Stromal cell of bone marrow (primary cell): Measurements from ENCODE around the gene CPEB1.

Experiments
- DNase-seq: peaks from one replicate; pipeline ENCODE4 v3.0.0-alpha.2; 2012; ENCODE audit warnings: low read depth

Gene CPEB1

DNA sequence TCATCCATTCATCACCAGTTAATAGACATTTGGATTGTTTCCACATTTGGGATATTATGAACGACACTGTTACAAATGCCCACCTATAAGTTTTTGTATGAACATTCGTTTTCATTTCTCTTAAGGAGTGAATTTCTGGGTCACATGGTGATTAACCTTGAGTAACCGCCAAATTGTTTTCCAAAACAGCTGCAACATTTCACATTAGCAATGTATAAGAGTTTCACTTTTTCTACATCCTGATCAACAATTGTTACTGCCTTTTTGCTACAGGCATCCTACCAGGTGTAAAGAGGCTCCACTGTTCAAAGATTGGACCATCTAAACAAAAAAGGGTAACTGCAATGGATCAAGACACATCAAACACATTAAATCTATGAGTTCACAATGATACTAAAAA, 52.0 kb downstream of the CPEB1 start:
- no peak for DNase-seq

DNA sequence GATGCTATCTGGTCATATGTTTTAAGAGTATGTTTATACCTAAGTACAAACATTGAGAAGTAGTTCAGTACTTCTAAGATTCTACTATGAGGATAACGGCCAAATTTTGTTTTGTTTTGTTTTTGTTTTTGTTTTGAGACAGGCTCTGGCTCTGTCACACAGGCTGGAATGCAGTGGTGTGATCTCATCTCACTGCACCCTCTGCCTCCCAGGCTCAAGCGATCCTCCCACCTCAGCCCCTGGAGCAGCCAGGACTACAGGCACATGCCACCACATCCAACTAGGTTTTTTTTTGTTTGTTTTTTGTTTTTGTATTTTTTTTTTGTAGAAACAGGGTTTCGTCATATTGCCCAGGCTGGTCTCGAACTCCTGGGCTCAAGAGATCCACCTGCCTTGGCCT, 59.4 kb downstream of the CPEB1 start:
- no peak for DNase-seq

DNA sequence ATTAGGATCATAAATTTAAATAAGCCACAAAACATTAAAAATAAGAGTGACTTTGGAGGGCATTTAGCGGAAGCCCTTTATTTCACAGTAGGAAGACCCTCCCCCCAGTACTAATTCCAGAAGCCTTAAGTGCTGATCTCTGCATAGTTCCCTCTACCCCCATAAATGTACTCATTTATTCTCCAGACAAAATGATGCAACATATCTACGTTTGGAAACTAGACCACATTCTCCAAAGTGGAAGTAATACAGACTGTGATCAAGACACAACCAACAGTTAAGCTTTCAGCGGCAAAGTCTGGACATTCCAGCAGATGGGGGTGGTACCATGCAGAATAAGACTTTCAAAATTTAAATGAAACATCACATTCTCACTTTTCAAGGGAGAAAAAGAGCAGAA, 62.1 kb downstream of the CPEB1 start:
- no peak for DNase-seq

DNA sequence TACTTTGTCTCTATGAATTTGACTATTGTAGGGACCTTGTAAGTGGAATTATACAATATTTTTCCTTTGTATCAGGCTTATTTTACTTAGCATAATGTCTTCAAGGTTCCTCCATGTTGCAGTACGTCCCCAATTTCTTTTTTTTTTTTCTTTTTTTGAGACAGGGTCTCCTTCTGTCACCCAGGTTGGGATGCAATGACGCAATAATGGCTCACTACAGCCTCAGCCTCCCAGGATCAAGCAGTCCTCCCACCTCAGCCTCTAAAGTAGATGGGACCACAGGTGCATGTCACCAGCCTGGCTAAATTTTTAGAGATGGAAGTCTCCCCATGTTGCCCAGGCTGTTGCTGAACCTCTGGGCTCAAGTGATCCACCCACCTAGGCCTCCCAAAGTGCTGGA, 66.5 kb downstream of the CPEB1 start:
- no peak for DNase-seq

DNA sequence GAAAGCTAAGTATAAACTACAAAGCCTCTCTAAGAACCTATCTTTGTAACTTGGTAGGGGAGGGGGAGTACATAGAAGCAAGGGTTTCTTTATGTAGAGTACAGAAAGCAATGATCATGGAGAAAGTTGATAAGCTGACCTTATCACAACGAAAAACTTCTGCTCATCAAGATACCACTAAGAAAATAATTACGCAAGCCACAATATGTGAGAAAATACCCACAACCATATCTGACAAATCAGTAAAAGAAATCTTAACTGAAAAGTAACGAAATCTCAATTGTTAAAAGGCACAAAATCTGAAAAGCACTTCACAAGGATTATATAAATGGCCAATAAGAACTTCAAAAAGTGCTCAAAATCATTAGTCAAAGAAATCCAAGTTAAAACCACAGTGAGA, 71.8 kb downstream of the CPEB1 start:
- DNase-seq = no peak

DNA sequence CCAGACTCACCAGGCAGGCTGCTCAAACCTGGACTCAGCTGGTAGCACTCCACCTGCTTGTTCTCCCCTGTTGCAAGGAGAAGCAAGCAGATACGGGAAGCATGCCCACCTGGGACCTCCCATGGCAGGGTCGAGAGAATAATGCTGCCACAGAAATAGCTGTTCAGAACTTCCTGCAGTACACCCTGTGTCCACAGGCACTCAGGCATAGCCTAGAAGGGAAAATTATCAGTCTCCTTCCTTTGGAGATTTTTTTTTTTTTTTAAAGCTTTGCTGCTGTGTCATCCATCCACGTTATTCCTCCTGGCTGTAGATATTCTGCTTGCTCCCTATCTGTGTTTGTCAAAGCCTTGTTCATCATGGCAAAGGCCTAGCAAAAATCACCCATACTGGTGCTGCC, 74.2 kb downstream of the CPEB1 start:
- no peak for DNase-seq

DNA sequence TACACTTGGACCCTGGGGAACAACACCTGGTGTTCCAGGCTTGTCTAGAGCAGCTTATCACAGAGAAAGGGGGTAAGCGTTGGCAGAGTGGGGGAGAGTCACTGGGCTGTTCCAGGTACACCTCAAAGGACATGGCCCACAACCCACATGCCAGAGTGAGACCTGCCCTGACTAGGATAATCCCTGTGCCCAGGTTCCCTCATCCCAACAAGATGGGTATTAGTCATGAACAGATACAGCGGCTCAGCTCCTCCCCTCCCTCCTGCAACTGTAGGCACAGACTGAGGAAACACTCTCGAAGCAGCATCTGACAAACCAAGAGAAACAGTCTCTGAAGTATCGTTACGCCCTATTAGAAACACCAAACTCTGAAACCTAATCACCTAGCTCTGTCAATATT, 74.9 kb downstream of the CPEB1 start:
- DNase-seq = no peak

DNA sequence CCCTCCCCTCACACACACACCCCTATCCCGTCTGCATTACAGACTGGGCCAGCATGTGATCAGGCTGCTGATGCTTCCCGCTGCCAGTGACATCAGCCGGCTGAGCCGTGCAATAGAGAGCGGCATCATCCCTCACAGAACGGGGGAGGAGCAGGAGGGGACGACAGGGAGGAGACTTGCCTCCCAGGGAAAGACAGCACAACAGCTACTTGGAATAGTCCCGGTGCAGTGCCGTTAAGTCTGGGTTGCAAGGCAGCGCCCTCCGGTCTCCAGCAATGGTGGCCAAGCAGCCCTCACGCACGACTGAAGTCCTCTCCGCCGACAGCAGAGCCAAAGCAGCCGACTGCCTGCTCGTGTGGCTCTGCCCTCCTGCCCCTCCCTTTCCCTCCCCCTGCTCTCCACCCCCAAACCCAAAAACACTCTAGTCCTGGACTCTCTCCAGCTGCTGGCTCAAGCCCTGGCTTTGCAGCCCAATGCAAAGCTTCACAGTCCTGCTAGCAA, 75.4 kb downstream of the CPEB1 start:
- DNase-seq = peak; percentile 85

DNA sequence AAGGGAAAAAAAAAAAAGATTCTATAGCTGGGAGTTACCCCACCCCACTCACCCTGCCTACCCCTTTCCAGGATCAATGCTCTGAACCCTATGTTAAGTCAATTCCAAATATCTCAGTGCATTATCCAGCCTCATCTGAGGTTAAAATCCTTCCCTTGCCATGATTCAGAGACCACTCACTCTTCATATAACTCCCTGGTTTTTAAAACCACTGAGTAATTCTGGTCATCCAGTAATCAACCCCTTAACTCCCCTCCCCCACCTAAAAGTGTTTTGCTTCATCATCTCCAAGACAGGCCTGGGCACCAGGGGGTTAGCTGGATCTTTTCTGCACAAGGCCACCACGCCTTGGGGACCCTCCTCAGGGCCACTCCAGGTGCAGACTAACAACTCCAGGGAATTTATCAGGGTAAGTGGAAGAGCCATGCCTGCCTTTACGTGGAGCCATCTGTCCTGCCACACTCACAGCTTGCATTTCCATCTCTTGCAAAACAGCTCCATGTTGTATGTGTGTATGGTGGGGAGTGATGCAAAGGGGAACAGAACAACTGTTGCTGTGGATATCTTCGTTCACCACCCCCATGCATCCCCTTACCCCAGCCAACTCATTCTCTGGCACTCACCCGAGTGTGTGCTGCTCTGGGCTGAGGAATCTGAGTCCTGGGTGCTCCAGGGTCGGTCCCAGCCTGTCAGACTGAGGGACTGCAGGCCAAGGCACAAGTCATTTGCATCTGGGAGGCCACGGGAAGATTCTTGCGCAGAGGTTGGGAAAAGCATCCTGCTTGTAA, 76.2 kb downstream of the CPEB1 start:
- DNase-seq = peak; percentile 69

DNA sequence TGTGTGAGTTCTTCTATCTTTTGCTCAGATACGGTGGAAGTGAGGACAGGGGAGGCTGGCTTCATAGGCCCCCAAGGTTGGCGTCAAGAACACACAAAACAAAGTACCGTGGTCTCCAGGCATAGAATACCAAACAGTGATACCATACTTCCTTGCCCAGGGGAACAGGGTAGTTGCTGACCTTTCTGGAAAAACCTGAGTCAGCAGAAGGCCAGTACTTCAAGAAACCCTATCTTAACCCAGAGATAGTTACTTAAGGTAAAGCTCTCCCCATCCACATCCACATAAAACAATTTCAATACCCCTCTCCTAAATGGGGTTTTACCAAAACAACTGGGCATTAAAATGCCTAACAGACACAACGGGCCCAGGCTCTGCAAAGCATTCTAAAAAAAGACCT, 77.3 kb downstream of the CPEB1 start:
- DNase-seq = no peak

DNA sequence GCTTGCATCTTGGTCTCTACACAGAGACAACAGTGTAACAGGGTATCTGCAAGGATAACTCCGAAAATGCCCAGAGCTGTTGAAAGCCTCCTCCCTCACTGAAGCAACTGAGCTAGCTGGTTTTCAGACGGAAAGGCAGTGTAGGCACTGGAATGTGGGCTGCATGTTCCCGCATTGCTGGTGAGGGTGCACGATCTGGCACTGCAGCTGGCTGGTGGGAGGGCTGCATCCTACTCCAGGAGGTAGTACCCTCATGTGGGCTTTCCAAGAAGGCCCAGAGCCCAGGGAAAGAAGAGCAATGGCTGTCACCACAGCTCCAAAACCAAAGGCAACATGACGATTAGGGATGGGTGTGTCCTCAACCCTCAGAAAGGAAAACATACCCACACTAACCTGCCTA, 78.2 kb downstream of the CPEB1 start:
- no peak for DNase-seq

DNA sequence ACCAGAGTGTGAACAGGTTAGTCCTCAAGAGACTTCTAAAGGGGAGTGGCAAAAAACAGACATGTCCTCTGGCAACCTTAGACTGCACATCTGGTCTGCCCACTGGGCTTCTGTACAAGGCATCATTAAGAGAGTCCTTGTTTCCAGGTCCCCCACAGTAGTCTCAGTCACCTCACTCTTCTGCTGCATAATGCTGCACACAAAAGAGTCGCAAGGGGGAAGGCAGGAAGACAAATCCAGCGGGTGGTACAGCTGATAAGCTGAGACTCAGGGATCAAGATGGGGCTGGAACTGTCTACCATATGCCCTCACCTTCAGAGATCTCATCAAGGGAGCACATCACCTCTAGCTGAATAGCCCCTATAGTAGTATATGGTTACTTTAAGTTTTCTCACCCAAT, 79.5 kb downstream of the CPEB1 start:
- no peak for DNase-seq

DNA sequence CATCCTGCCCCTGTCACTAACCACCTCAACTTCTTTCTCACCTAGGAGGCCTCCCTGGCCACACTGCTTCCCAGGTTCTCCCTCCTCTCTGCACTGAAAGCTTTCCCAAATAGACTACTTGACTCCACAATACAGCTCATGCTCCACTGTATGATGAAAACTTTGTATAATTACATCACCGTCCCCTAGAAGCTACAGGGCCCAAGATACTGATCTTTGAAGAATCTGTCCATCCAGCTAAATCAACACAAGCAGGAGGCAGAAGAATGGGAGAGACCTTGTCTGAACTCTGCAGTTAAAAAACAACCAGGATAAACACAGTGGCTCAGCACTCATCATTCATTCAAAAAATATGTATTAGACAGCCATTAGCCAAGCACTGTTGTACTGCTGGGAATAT, 80.5 kb downstream of the CPEB1 start:
- DNase-seq = peak; percentile 84

DNA sequence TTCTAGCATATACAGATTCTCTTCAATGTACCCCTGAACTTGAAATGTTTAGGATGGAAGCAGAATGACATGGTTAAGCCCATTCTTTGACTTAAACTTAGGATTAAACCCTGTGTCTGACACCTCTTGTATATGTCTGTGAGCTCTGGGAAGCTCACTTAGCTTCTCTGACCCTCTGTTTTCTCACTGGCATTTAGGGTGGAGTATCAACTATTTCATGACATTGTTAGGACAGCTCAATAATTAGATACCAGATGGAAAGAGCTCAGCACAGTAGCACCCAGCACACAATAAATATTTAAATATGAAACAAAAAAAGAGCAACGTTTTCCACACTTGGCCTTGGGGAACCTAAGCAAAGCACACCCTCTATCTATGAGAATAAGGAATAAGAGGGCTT, 88.7 kb downstream of the CPEB1 start:
- DNase-seq = no peak

DNA sequence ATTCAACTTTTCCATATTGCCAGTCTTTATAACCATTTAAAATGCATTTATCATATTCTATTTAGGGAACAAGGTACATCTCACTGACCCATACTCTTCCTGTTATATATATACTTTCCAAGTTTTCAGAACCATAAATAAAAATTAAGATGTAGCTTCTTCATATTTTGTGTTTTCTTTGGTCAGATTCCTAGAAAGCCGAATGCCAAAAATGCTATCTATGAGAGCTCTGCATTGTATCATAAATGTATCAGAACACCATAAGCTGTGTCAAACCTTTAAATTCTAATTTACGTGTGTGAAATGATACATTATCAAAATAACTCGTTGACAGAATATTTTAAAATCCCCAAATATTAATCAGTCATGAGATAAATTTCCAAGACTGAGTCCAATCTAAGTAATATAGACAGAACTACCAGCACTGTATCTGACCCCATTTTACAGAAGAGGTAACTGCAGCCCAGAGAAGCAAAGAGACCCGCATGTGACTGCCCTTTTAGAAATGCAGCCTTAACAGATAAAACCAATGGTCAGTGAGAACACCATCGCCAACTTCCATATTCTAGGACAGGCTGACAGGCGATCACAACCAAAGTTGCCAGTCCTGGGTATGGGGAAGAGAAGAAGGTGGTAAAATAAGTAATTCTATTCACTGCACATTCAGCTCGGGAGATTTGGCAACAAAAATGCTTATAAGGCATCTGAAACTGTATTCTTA, 90.7 kb downstream of the CPEB1 start:
- DNase-seq = no peak

DNA sequence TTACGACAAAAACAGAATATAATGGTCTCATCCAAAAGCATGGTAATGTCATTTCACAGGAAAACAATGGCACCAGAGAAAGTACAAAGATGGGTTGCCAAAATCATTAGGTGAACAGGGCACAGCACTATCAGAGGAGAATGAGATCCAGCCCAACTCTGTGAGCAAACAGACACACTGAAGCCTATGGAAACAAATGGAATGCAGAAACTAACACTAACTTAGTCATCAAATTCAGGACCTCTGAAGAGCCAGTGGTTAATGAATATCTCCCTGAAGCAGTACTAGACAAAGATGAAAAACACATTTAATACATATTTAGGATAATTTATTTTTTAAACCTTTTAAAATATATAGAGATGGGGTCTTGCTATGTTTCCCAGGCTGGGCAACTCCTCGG, 92.3 kb downstream of the CPEB1 start:
- no peak for DNase-seq

DNA sequence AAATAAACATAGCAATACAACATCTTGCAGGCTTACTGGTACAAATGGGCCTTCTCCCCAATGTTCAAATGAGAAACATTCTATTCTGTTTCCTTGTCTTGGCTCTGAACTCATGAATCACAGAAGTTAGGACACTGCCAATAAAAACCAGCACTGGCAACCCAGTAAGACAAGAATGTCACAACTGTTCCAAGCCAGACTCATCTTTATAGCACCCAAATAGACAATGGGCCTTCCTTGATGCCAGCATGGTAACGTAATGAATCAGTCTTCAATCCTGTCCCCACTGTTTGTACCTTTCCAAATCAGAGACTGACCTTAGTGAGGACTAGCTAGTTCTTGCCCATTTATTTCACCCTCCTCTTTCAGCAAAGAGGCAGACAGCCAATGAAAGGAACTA, 92.8 kb downstream of the CPEB1 start:
- peak; percentile 53 for DNase-seq

DNA sequence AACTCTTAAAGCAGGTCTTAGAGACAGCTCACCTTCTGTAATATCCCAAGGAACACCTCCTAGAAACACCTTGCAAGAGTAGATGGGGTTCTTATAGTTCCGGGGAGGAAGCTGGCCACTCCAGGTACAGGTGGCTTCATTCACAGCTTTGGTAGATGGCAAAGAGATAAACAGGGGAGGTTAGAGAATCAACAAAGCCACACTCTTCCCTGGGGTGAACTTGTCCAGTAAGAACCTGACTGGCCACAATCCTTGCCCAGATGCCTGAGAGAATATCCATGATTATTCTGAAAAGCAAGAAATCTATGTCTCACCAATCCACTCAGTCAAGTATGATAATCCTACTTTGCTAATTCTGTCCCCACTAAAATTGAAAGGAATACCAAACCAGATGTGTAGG, 93.3 kb downstream of the CPEB1 start:
- no peak for DNase-seq

DNA sequence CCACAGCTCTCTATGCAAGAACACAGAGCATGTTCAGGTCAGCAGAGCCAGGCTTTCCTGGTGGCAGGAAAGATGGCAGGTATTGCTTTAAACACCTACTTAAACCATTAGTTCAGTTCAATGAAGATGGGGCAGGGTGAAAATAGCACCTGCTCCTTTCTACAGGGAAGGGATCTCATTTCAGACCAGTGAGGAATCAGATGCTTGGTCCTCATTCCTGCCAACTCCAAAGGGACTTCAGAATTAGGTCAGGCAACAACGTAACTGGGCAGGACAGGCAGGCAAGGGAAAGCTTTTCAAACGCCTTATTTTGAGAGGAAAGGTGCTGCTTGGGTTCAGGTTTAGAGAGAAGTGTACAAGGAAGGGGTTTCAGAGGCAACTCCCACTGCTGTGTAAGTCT, 94.3 kb downstream of the CPEB1 start:
- DNase-seq = no peak

DNA sequence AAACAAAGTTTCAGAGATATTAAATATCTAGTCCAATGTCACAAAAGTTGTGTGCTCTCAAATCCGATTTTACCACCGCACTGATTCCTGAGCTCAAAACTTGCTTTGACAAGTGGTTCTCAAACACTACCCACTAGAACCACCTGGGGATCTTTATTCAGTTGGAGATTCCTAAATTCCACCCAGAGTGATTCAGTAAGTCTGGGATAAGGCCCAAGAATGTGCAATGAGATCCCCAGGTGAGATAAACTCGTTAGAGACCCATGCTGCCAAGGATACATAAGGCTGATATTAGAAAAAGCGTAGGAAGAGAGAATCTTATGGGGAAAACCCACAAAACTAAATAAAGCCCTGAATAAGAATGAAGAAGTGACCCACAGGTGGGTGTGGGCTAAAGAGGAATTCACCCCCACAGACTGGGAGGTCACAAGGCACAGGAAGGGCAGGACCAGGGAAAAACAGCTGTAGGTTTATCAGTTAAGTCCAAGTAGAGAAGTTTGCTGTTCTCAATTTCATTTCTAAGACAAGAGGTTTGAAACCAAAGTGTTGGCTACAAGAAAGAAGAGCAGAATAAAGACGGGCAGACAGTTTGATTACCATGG, 95.4 kb downstream of the CPEB1 start:
- no peak for DNase-seq

DNA sequence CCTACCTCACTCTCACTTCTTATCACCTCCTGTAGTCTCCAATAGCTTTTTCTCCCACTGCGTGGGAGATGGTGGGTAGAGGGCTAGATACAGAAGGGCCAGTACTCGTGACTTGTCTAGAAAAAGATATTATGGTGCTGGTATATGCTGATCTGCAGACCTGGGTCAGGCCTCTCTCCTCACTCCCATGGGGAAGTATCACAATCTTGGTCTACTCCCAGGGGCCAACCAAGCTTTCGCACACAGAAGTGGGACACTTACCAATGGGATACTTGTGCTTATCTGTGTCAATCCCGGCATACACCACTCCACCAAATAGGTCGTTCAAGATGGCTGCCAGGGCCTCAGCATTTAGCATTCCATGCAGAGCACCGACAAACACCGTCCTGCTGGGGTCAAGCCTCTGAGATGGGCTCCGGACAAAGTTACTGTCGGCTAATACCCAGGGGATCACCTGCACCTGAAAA, 97.9 kb downstream of the CPEB1 start:
- DNase-seq = no peak

DNA sequence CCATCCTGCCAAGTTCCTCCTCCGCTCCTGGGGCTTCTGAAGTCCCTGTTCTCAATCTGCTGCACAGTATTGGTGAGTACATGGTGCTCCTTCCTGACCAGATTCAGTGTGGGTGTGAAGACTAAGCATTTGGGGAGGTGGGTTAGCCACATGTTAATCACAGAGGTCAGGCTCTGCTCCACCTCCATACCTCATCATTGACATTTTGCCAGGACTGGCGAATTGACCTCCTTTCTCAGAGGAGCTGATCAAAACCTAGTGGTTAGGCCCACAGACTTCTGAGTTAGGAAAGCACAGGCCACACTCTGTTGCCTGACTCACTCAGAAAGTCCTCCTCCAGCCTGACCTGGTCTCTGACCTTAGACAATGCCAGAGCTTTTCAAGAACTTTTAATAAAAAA, 98.5 kb downstream of the CPEB1 start:
- DNase-seq = no peak

DNA sequence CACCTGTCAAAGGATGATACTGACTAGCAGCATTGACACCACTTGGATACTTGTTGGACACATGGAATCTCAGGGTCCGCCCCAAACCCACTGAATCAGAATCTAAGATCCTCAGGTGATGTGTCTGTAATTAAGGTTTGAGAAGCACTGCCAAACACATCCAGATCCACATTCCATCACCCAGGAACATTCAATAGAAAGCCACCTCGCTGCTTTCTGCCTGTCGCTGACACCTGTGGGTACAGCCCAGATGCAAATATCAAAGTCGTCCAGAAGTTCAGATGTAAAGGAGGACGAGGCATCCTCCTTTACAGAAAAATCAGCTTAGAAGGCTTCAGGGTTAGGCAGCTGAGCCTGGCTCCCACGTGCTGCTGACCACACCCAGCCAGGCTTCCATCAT, 101.7 kb downstream of the CPEB1 start:
- no peak for DNase-seq
